ENCODE data around the gene OR2T10.
"Not testable (repeated sequence)": the region's sequence is repeated elsewhere in the genome, so short reads cannot be mapped to it uniquely, and the experiment has no call there.

Gene OR2T10

GRCh38 chr1:248596615-248597014, 885 bp downstream of the OR2T10 start:
- DNase-seq (ENCODE audit: low spot score) (no peak), FAIRE-seq (no peak)

DNA sequence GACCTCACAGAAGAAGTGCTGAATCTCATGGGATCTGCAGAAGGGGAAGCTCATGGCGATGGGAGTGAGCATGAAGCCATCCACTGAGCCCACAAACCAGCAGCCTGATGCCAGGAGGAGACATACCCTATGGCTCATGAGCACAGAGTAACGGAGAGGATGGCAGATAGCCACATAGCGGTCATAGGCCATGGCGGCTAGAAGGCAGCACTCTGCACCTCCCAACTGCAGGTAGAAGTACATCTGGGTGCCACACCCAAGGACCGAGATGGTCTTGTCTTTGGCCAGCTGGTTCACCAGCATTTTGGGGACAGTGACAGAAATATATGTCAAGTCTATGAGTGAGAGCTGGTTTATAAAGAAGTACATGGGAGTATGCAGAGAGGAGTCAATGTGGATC, 4.3 kb downstream of the OR2T10 start:
- no peak for FAIRE-seq
- DNase-seq (ENCODE audit: low spot score): no peak

DNA sequence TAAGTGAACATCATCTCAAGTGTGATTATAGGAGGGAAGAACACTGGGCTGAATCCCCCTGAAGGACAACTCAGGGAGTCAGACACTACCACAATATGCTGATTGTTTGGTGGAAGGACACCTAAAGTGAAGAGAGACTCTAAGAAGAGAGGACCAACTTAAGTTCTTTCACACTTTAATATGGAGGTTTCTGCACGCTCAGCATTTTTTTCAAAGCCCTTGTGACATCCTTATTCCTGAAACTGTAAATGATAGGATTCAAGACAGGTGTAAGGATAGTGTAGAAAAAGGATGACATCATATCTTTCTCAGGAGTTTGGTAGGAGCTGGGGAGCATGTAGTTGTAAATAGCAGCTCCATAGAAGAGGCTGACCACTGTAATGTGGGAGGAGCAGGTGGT, 4.8 kb downstream of the OR2T10 start:
- FAIRE-seq (no peak), DNase-seq (ENCODE audit: low spot score) (no peak)

- DNase-seq (ENCODE audit: low spot score): no peak
- no peak for FAIRE-seq
These were observed 7.4 kb downstream of the OR2T10 start for GRCh38 chr1:248590055-248590454.

GRCh38 chr1:248589334-248589733, 8.2 kb downstream of the OR2T10 start:
- FAIRE-seq (no peak), DNase-seq (ENCODE audit: low spot score) (no peak)

DNA sequence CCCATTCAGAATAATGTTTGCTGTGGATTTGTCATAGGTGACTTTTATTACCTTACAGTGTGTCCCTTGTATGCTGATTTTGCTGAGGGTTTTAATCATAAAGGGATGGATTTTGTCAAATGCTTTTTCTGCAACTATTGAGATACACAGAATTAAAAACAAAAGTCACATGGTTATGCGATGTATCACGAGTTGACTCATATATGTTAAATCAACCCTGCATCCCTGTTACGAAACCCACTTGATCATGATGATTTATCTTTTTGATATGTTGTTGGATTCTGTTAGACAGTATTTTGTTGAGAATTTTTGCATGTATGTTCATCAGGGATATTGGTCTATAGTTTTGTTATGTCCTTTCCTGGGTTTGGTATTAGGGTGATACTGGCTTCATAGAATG, 12.2 kb downstream of the OR2T10 start:
- FAIRE-seq (no peak), DNase-seq (ENCODE audit: low spot score) (no peak)

- DNase-seq (ENCODE audit: low spot score): no peak
- FAIRE-seq: no peak
These were observed 21.1 kb downstream of the OR2T10 start for GRCh38 chr1:248576260-248576980.

DNA sequence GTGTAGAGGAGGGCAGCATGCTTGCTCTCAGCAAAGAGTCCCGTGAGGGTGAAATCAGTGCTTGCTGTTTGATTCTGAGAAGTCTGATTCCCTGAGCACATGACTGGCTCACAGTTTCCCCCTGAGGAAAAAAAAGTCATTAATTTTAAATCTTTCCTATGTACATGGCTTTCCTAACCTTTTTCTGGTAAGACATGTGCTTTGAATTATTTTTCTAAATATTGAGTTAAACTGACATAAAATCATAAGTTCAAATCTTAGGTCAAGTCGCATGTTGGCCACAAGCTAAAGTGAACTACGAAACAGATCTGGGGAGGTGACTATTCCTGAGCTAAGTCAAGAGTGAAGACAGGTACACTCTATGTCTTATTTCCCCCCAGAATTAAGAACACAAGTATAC, 22.8 kb downstream of the OR2T10 start, which contains the start of gene OR2T34:
Gene OR2T34 (minus strand): TSS at position 101 of the 400 bp plus-strand sequence. CDS start 0 bp downstream, at position 101.
- FAIRE-seq; DNase-seq (ENCODE audit: low spot score): not testable (repeated sequence)

DNA sequence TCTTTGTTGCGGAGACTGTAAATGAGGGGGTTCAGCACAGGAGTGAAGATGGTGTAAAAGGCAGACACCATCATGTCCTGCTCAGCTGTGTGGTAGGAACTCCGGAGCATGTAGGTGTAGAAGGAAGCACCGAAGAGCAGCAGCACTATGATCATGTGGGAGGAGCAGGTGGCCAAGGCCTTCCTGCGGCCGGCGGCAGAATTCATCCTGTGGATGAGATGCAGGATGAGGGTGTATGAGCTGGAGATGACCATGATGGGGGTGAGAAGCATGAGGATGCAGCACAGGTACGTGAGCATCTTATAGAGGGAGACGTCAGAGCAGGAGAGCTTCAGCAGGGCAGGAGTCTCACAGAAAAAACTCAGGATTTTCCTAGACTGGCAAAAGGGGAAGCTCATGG, 23.6 kb downstream of the OR2T10 start:
- peak; percentile 17 for FAIRE-seq

GRCh38 chr1:248572049-248572448, 25.5 kb downstream of the OR2T10 start:
- FAIRE-seq: not testable (repeated sequence)

More for the DNA sequence above, 23.6 kb downstream of the OR2T10 start:
- not testable (repeated sequence) for DNase-seq (ENCODE audit: low spot score)

GRCh38 chr1:248570811-248571210, 26.7 kb downstream of the OR2T10 start:
- not testable (repeated sequence) for FAIRE-seq; DNase-seq (ENCODE audit: low spot score)

More at GRCh38 chr1:248572049-248572448, 25.5 kb downstream of the OR2T10 start:
- not testable (repeated sequence) for DNase-seq (ENCODE audit: low spot score)

- not testable (repeated sequence) for DNase-seq (ENCODE audit: low spot score); FAIRE-seq
These were observed 28.5 kb downstream of the OR2T10 start for GRCh38 chr1:248569049-248569448.

DNA sequence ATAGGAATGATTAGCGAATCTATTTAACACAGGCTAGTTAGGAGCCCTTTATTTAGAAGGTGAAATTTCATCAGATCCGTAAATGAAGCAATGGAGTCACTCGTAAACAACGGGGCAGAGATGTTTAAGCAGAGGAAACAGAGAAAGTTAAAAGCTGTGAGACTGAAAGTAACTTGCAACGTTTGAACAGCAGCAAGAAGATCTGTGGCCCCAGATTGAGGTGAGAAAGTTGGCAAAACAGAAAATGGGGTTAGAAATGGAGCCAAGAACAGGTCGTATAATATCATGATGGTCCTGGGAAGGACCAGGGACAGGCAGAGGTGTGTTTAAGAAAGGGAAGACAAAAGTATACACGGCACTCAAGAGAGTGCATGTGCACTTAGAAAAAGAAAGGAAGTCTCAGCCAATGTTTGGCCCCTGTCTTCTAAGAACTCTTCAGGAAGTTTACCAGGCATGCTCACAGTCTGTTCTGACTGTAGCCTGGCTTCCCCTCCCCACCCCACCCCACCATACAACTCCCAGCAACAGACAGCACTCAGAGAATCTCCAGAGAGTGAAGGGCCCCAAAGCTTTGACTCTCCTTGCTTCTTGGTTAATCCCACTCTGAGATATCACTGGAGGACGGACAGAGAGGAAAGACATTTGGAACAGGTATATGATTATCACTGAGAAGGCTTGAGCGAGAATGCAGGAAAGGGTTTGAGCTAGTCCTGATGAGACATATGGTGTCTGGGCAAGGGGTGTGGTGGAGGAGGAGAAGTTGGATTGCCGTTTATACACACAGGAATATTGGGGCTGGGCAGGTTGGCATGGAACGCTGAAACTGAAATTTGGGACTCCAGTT, 31.7 kb downstream of the OR2T10 start:
- not testable (repeated sequence) for FAIRE-seq; DNase-seq (ENCODE audit: low spot score)

DNA sequence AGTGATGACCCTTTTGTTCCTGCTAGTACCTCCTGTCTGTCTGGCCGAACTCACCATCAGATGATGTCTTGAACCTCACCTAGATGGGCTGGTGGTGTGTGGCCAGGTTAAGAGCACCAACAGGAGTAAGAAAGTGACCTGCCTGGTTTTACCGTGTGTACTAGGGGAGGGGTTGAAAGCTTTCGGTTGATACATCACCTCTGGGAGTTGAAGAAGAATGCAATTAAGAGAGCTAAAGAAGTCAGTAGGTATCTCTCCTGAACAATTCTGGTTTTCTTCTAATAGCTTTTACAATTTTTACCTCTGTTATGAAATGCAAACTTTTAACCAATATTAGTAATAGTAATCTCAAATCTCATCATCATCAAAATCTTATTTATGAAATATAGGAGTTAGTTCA, 34.8 kb downstream of the OR2T10 start, which contains the start of gene OR2T29:
Gene OR2T29 (minus strand): TSS at position 101 of the 400 bp plus-strand sequence. CDS start 3,281 bp downstream, outside the sequence.
- not testable (repeated sequence) for DNase-seq (ENCODE audit: low spot score); FAIRE-seq

- DNase-seq (ENCODE audit: low spot score): not testable (repeated sequence)
- peak; percentile 48 for FAIRE-seq
These were observed 46.5 kb downstream of the OR2T10 start for GRCh38 chr1:248551027-248551426.

DNA sequence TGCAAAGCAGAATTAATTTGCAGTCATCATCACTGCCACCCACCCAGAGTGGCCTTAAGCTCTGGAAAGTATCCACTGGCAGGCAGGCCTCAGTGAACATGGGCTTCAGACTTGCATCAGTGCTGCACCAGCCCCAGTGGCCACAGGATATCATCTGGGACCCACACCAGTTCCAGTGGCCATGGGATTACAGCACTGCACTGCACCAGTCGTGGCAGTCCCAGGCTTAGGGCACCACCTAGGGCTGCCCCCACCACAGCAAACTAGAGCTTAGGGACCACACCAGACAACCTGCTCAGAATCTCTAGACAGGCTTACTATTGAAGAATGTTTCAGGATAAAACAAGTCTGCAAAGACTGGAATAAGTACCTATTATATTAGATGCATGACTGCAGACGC, 50.1 kb downstream of the OR2T10 start:
- not testable (repeated sequence) for DNase-seq (ENCODE audit: low spot score); FAIRE-seq
